Pancreas (tissue), 10 donors: ENCODE data around the gene CALCA. TPM values are rescaled to one million over a fixed set of nuclear protein-coding genes. Genes with fewer than 3 reads are reported as not detected.

Experiments used
- ATAC-seq, 4 donors: fragments of 200-7000 bp; cut with Tn5 transposase; one replicate each; pipeline versions ENCODE4 v1.8.0 to v1.9.1; 2020; ENCODE audit warnings: mild to moderate bottlenecking in 4 of 4, moderate library complexity in 4 of 4
- DNase-seq, 6 donors: peaks; one replicate each; pipeline ENCODE4 v3.0.0-alpha.2; 2020
- FAIRE-seq: peaks from 2 replicates; lab custom pipeline; 2012; peaks lifted over from hg19 to GRCh38; lab: Jason Lieb, UNC
- H3K27ac ChIP-seq, 4 donors: fragments of 200-600 bp; sonication (generic); 1 replicate in 3 of 4; 2 replicates in 1 of 4; pipeline versions ENCODE4 v1.5.0 to v1.8.0; 2020
- H3K27me3 ChIP-seq, 4 donors: fragments of 200-600 bp; one replicate each; pipeline ENCODE4 v1.8.0; 2021
- H3K36me3 ChIP-seq, 3 donors: fragments of 200-600 bp; sonication (generic) in 1 of 3; one replicate each; pipeline versions ENCODE4 v1.5.0 to v1.8.0; 2020 to 2021
- H3K4me1 ChIP-seq, 3 donors: fragments of 200-600 bp; one replicate each; pipeline ENCODE4 v1.8.0; 2021
- H3K4me3 ChIP-seq, 4 donors: fragments of 200-600 bp; sonication (generic) in 2 of 4; one replicate each; pipeline versions ENCODE4 v1.5.0 to v1.8.0; 2020 to 2021
- H3K9me3 ChIP-seq, 4 donors: fragments of 200-600 bp; one replicate each; pipeline ENCODE4 v1.8.0; 2021
- CTCF ChIP-seq, 4 donors: fragments of 200-600 bp; sonication (generic) in 3 of 4; IDR thresholded peaks; one replicate each; pipeline versions ENCODE4 v1.5.0 to v1.8.0; 2021; ENCODE audit warnings: antibody characterized with exemption in 4 of 4
- WGBS, 2 donors: extraction: QIAGEN DNeasy Blood & Tissue Kit; methylation state at CpG; one replicate each; pipeline ENCODE4 v1.1.7; 2013; 5-methylcytosine and 5-hydroxymethylcytosine counted together
- intact Hi-C, 3 donors: fragments of 100-400 bp; cut with DNase I; formaldehyde crosslinking; loops; one replicate each; pipeline versions ENCODE4 v1.11.1 to v1.14.2; 2022
- polyA plus RNA-seq, 2 donors: library from polyadenylated mRNA; stranded (reverse); fragments of 200-250 nt; gene quantifications; one replicate each; pipeline ENCODE4 v1.2.3, GENCODE V29; 2013
- total RNA-seq, 6 donors: library from RNA; stranded (reverse); fragmentation: NEBNext Ultra II Directional in 4 of 6; extraction: Animal tissue kit (Norgen Biotek cat#: 25700) in 4 of 6; gene quantifications; one replicate each; pipeline versions ENCODE4 v1.2.1 to v1.2.4, GENCODE V29; 2021 to 2023
- donor health status: healthy with polysubstance abuse.
- donor health status: DM: no; HTN: no; CAD: no; lungs with moderate emphysema.
- donor health status: DM: no; HTN: no; CAD: no.
- donor health status: control.
- donor health status: control.
- donor health status: Bipolar disorder and iron deficiency.
- donor health status: DM: yes; HTN: yes; CAD: no.
- donor health status: DM: no; HTN: no; CAD: no.
- donor health status: DM: no; HTN: no; CAD: no.
- donor health status: DM: yes; HTN: yes; CAD: no.

CALCA gene
- total and polyA plus RNA-seq, 8 donors = 0.12 to 0.38 TPM; not detected in 6

GRCh38 chr11:14949437-14950147, 22.6 kb downstream of the CALCA start:
- 80 to 83% methylated on average over 4 of the region's 4 CpGs for WGBS, 2 donors
- ATAC-seq = no peak
- no peak for FAIRE-seq

GRCh38 chr11:14942745-14943144, 29.4 kb downstream of the CALCA start:
- no peaks in the 10 kb centered on the region for H3K27me3 ChIP-seq
- intact Hi-C loops = no loop called here
- 51 to 64% methylated on average over 3 of the region's 3 CpGs for WGBS, 2 donors
- no peak overlapping the region for H3K4me3 ChIP-seq
- no peak for DNase-seq
- no peak for ATAC-seq
- no peaks in the 10 kb centered on the region for H3K4me1 ChIP-seq
- no peak for TF ChIP-seq CTCF (IDR thresholded peaks at IDR 0.05)
- no peaks in the 10 kb centered on the region for H3K36me3 ChIP-seq
- H3K9me3 ChIP-seq = no peaks in the 10 kb centered on the region
- H3K27ac ChIP-seq = no peak overlapping the region
- FAIRE-seq = no peak

More at GRCh38 chr11:14949437-14950147, 22.6 kb downstream of the CALCA start:
- Histone ChIP-seq H3K4me1 (no peaks in the 10 kb centered on the region), H3K36me3 (no peaks in the 10 kb centered on the region), H3K9me3 (no peaks in the 10 kb centered on the region), H3K27ac (no peak overlapping the region), H3K27me3 (no peaks in the 10 kb centered on the region), H3K4me3 (no peak overlapping the region)
- TF ChIP-seq CTCF (IDR thresholded peaks at IDR 0.05) = no peak
- DNase-seq = no peak
- intact Hi-C loops = no loop called here

- DNase-seq (no peak), ATAC-seq (no peak), FAIRE-seq (no peak)
- Histone ChIP-seq H3K4me3 (no peak overlapping the region), H3K27me3 (no peaks in the 10 kb centered on the region), H3K9me3 (no peaks in the 10 kb centered on the region), H3K36me3 (no peaks in the 10 kb centered on the region), H3K4me1 (no peaks in the 10 kb centered on the region), H3K27ac (no peak overlapping the region)
- 82 to 84% methylated on average over 1 of the region's 1 CpG for WGBS, 2 donors
- intact Hi-C loops = no loop called here
- TF ChIP-seq CTCF (IDR thresholded peaks at IDR 0.05) = no peak
Measured at GRCh38 chr11:14938936-14939335, 33.2 kb downstream of the CALCA start.

GRCh38 chr11:14934641-14935351, 37.4 kb downstream of the CALCA start:
- H3K36me3 ChIP-seq = no peaks in the 10 kb centered on the region
- FAIRE-seq = no peak
- H3K4me1 ChIP-seq = no peaks in the 10 kb centered on the region
- H3K27me3 ChIP-seq = no peaks in the 10 kb centered on the region
- H3K4me3 ChIP-seq = no peak overlapping the region
- TF ChIP-seq CTCF (IDR thresholded peaks at IDR 0.05) = no peak
- no peaks in the 10 kb centered on the region for H3K9me3 ChIP-seq
- no peak for DNase-seq
- whole genome bisulfite sequencing, 2 donors = 96% methylated on average over 1 of the region's 1 CpG
- no peak overlapping the region for H3K27ac ChIP-seq
- intact Hi-C loops = no loop called here
- ATAC-seq = no peak

GRCh38 chr11:14932447-14932846, 39.7 kb downstream of the CALCA start:
- intact Hi-C loops = no loop called here
- H3K27ac ChIP-seq = no peak overlapping the region

More at GRCh38 chr11:14932447-14932846, 39.7 kb downstream of the CALCA start:
- Histone ChIP-seq H3K4me3 (no peak overlapping the region), H3K36me3 (no peaks in the 10 kb centered on the region), H3K9me3 (no peaks in the 10 kb centered on the region), H3K4me1 (no peaks in the 10 kb centered on the region), H3K27me3 (no peaks in the 10 kb centered on the region)
- FAIRE-seq (no peak), DNase-seq (no peak), ATAC-seq (no peak)
- TF ChIP-seq CTCF (IDR thresholded peaks at IDR 0.05) = no peak
